Hindlimb muscle (tissue), 1 donor: ENCODE measurements around the gene RXFP4. TPM values are rescaled to one million over a fixed set of nuclear protein-coding genes. Genes with fewer than 3 reads are reported as not detected.

ENCODE experiments used
- DNase-seq: peaks from one replicate; pipeline ENCODE4 v3.0.0-alpha.2; 2013
- polyA plus RNA-seq: library from polyadenylated mRNA; unstranded; fragments of 120-200 nt; gene quantifications from one replicate; pipeline ENCODE4 v1.2.1, GENCODE V29; 2013; ENCODE audit not compliant: insufficient read length

RXFP4 gene
- polyA plus RNA-seq, 1 donor: 0.36 TPM

- no peak for DNase-seq
Measured at GRCh38 chr1:155961937-155962336, 20.5 kb downstream of the RXFP4 start.

GRCh38 chr1:155962599-155963211, 21.3 kb downstream of the RXFP4 start:
- no peak for DNase-seq

DNA sequence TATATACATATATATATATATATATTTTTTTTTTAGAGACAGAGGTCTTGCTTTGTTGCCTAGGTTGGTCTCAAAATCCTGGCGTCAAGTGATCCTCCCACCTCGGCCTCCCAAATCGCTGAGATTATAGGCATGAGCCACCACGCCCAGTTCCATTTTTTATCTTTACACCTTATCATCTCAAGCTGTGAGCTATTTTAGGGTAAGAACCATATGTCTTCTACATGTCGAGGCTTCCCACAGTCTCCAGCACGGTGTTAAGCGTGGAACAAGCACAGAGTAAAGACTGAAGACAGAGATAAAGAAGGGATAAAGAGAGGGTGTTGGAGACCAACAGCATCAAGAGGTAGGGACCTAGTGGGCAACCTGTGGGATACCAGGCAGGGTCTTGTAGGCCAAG, 22.8 kb downstream of the RXFP4 start:
- no peak for DNase-seq

DNA sequence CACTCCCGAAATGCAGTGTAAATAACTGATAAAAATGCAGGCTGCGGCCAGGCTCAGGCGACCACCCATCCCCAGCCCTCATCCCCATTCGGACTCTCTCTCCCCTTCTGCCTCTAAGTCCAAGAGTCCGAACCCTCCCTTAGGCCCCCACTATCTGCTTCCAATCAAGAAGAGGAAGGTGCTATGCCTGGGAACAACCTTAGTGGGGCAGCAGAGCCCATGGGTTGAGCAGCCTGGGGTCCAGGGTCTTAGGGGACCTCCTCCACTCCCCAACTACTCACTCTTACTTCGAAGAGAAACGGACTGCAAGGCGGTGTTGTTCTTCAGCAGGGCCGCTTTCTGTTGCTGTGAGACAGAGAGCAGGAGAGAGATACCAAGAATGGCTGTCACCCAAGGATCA, 24.7 kb downstream of the RXFP4 start:
- no peak for DNase-seq

DNA sequence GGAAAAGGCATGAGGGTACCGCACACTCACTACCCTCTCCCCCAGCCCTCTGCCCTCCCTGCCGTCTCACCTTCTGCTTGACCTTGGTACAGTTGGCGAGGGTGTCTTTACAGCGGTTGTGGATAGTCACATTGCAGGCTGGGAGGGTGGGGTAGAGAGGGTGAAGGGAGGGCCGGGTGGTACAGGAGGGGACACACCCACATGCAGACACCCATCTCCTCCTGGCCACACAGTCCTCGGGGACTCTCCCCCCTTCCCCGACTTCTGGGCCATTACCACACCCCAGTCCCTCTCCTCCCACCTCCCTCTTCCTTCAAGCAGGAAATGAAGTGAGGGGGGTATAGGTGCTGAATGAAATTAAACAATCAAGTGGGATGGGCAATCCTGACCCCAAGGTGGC, 25.3 kb downstream of the RXFP4 start:
- no peak for DNase-seq

- DNase-seq: no peak
Measured at GRCh38 chr1:155967341-155968050, 26.1 kb downstream of the RXFP4 start.

GRCh38 chr1:155968051-155968400, 26.6 kb downstream of the RXFP4 start:
- no peak for DNase-seq

GRCh38 chr1:155968670-155969069, 27.2 kb downstream of the RXFP4 start:
- peak; percentile 73 for DNase-seq

GRCh38 chr1:155969377-155969791, 27.9 kb downstream of the RXFP4 start:
- no peak for DNase-seq

GRCh38 chr1:155970531-155971167, 29.2 kb downstream of the RXFP4 start:
- DNase-seq: no peak

- no peak for DNase-seq
Measured at GRCh38 chr1:155971910-155972809, 30.7 kb downstream of the RXFP4 start.

DNA sequence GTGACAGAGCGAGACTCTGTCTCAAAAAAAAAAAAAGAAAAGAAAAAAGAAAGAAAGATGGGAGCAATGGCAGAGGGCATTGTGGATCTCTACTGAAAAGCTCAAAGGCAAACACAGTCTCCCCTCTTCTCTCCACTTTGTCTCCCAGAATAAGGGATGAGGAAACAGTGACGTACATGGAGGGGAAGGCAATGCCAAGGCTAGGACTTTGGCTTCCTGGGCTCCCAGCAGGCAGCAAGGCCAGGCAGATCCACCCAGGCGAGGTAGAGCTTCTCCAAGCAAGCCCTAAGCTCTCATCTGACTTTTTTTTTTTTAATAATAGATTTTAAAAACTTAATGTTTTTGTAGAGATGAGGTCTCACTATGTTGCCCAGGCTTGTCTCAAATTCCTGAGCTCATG, 32.3 kb downstream of the RXFP4 start:
- DNase-seq: no peak

DNA sequence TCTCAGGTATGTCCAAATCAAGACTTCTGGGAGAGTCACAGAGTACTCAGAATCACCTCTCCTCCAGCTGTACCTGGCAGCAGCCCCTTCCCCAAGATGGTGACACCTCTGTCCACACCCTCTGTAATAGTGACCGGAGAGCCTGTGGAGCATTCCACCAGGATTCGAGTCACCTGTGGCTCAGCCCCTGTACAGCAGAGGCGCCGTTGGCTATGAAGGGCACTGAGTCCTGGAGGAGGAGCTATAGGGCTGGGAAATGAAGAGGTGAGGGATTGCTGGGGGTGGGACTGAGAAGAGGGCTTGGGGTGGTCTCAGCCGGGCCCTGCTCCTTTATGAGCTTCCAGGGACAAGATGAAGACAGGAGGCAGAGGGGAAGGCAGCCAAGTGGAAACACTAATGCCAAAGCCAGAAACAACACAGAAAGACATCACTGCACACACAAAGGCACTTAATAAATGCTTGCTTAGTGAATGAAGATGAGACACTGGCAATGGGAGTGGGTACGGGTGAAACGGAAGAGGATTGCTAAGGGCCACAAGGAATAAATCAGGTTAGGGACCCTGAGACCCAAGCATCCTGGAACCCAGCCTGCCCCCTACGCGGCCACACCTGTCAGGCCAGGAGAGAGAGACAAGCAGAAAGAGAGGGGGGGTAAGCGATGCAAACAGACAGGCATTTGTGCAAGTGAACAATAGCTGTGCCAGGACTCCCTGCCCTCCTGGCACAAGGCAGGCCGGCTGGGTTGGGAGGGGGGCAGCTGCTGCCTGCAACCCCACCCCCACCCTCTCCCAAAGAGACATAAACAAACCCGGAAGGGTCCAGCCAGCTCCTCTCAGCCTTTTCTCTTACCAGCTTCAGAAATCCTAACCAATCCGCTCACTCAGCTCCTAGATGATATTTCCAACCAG, 33.0 kb downstream of the RXFP4 start:
- no peak for DNase-seq

DNA sequence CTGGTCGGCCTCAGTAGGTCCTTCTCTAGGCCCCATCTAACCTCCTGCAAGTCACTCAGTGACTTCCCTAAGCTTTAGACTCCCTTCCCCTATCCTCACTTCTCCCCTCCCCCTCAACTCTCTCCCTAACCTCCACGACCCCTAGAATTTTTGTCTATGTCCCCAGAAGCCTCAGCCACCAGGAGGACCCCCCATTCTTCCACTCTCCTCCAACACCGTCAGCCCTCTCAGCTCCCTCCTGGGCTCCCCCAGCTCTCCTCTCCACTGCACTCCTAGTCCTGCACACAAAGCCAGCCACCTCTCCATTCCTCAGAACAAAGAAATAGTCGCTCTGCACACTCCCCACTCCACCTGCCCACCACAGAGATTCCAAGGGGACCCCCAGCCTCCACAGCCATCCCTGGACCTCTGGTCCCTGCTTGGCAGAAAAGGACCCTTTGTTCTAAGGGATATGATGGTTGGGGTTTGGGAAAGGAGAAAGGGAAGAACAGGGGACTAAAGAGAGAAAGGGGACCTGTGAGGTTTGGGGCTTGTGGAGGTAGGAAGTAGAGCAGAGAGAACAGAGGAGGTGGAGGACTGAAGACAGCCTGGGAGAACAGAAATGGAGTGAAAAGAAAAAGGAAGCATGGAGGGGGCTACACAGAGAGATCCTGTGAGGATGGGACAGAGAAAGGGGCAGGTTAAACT, 34.1 kb downstream of the RXFP4 start:
- no peak for DNase-seq

- peak; percentile 74 for DNase-seq
Measured at GRCh38 chr1:155976062-155976912, 34.8 kb downstream of the RXFP4 start.

DNA sequence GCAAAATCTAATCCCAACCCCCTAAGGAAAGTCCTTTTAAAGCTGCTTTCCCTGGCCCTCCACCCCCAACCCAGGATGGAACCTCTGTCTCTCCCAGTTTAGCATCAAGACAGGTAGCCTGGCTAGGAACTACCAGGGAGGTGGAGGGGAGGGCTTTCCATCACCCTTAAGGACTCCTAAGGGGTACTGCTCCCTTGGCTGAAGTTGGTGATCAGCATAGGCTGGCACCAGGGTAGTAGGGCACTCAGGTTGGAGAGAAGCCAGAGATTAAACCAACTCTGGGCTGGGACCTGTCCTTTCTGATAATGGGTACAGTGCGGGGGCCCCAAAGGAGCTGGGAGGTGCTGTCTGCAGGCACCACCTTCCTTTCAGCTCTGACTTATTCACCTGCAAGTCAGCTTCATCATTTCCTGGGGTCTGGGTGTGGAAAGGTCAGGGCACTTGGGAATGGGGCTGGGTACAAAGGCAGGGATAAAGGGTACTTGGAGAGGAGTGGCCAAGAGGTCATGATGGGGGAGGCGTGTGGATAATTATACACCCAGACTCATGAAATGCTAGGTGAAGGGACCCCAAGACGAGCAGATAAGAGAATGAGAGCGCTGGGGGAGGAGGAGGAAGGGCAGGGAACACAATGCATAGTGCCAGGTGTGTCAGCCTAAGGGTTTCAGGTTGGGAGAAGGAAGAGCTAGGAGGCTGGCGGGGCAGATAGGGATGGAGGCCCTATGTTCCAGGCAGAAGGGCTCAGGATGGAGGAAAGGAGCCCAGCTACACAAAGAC, 35.7 kb downstream of the RXFP4 start:
- DNase-seq: no peak

DNA sequence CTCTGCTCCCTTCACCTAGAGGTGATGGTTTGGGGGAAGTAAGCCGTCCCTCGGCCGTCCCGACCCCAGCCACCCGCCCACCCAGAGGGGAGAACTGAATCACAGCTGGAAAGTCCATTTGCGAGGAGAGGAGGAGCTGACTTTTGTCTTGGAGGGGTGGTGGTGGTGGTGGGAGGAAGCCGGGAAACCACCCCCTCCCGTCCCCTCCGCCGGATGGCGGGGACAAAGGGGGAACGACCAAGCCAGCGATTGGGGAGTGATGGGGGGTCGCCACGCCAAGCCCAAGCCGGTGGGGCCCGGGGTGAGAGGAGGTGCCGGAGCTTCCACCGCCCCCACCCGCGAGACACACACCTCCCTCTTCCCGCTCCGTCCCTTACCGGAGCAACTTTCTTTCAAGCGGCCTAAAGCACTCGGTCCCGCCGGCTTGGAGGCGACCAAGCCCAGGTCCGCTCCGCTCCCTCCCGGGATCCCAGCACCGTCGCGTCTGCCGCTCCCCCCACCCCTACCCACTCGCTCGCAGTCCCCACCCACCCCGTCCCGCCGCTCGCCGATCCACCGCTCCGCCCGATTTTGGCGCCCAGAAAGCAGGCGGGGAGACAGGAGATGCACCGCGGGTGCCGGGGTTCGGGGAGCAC, 36.4 kb downstream of the RXFP4 start:
- DNase-seq: peak; percentile 74

DNA sequence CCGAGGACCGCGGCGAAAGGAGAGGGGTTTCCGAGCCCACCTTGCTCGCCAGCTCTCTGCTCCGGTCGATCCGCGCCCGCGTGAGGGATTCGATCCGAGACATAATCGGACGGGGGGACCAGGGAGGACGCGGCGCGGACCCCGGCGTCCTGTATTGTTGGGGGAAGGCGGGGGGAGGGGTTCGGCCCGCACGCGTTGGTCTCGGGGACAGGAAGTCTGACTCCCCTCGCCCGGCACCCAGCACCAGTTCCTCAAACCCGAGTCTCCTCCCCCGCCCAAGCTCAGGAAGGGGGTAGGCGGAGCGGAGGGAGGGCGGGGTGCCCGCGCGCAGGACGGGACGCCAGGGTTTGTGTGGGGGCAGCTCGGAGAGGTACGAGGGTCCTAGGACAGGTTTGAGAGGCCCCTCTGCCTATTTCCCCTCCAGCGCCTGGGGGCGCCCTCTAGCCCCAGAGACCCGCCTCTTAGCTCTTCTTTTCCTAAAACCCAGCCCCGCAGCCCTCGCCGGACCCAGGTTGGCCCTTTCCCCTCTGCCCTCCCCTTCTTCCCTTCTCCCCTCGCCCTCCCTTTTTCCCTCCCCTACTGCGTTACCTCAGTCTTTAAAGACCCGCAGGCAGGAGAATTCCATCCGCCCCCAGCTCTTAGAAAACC, 37.0 kb downstream of the RXFP4 start, which contains the start of gene ARHGEF2:
Gene ARHGEF2, minus strand, starts transcription at position 223 of the 648 bp plus-strand sequence. Its CDS starts 120 bp downstream, at position 103.
- peak; percentile 82 for DNase-seq
